ENCODE measurements around the gene RBM8A.

DNA sequence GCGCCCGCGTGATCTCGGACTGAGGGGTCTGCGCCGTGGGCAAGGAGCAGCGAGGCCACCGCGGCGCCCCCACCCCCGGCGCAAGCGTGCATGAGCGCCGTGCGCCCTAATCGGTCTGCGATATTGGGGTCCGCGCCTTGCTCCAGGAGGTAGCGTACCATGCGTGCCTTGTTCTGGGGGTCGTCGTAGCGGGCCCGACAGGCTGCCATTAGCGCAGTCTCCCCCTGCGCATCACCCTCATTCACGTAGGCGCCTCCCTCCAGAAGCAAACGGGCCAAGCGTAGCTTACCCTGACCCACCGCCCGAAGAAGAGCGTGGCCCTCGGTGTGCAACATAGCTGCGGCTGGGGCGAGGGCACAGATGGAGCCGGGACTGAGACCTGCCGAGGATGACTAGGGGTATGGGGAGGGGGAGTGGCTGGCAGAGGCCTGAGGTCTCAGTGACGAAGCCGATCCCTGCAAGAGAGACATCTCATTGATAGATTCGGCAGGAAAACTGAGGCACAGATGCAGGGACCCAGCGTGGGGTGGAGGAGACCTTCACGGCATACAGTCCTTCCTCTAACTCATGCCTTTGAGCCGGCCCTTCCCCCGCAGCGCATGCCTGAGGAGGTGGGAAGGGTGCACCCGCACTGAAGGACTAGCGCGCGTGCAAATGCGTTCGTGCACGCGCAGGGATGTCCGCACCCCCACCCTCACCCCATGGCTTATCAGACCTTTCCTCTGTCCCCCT, 34.3 kb upstream of the RBM8A start:
- no peak for TF ChIP-seq EP300 (IDR thresholded peaks at IDR 0.05; ENCODE audit: borderline replicate concordance)
- no peak for TF ChIP-seq CREB1 (IDR thresholded peaks at IDR 0.05; ENCODE audit: low read depth)
- TF ChIP-seq, protein P1, sequence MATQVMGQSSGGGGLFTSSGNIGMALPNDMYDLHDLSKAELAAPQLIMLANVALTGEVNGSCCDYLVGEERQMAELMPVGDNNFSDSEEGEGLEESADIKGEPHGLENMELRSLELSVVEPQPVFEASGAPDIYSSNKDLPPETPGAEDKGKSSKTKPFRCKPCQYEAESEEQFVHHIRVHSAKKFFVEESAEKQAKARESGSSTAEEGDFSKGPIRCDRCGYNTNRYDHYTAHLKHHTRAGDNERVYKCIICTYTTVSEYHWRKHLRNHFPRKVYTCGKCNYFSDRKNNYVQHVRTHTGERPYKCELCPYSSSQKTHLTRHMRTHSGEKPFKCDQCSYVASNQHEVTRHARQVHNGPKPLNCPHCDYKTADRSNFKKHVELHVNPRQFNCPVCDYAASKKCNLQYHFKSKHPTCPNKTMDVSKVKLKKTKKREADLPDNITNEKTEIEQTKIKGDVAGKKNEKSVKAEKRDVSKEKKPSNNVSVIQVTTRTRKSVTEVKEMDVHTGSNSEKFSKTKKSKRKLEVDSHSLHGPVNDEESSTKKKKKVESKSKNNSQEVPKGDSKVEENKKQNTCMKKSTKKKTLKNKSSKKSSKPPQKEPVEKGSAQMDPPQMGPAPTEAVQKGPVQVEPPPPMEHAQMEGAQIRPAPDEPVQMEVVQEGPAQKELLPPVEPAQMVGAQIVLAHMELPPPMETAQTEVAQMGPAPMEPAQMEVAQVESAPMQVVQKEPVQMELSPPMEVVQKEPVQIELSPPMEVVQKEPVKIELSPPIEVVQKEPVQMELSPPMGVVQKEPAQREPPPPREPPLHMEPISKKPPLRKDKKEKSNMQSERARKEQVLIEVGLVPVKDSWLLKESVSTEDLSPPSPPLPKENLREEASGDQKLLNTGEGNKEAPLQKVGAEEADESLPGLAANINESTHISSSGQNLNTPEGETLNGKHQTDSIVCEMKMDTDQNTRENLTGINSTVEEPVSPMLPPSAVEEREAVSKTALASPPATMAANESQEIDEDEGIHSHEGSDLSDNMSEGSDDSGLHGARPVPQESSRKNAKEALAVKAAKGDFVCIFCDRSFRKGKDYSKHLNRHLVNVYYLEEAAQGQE (IDR thresholded peaks at IDR 0.05; ENCODE audit: low read depth) = no peak
- no peak for TF ChIP-seq TAF1 (IDR thresholded peaks at IDR 0.05; ENCODE audit: low read depth)
- no peak for TF ChIP-seq RAD21 (IDR thresholded peaks at IDR 0.05; ENCODE audit: low read depth)
- TF ChIP-seq, protein P2, sequence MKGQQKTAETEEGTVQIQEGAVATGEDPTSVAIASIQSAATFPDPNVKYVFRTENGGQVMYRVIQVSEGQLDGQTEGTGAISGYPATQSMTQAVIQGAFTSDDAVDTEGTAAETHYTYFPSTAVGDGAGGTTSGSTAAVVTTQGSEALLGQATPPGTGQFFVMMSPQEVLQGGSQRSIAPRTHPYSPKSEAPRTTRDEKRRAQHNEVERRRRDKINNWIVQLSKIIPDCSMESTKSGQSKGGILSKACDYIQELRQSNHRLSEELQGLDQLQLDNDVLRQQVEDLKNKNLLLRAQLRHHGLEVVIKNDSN (IDR thresholded peaks at IDR 0.05) = no peak
- TF ChIP-seq, protein P3, sequence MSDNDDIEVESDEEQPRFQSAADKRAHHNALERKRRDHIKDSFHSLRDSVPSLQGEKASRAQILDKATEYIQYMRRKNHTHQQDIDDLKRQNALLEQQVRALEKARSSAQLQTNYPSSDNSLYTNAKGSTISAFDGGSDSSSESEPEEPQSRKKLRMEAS (IDR thresholded peaks at IDR 0.05) = no peak
- no peak for TF ChIP-seq CEBPB (IDR thresholded peaks at IDR 0.05)
- no peak for TF ChIP-seq YY1 (IDR thresholded peaks at IDR 0.05; ENCODE audit: low read depth)
